HG03442 (cell line): ENCODE results near the gene CPM.

Source experiments
- ATAC-seq: cut with Tn5 transposase; IDR thresholded peaks from one replicate; pipeline ENCODE4 v1.9.1; 2021; ENCODE audit warnings: mild to moderate bottlenecking, moderate library complexity; ENCODE audit not compliant: unreplicated experiment

The CPM gene

GRCh38 chr12:68957273-68957672 is 24.3 kb upstream of the CPM start:
- no peak for ATAC-seq

GRCh38 chr12:68956466-68956865 is 23.5 kb upstream of the CPM start:
- no peak for ATAC-seq

GRCh38 chr12:68954811-68955210 is 21.8 kb upstream of the CPM start:
- ATAC-seq: no peak

DNA sequence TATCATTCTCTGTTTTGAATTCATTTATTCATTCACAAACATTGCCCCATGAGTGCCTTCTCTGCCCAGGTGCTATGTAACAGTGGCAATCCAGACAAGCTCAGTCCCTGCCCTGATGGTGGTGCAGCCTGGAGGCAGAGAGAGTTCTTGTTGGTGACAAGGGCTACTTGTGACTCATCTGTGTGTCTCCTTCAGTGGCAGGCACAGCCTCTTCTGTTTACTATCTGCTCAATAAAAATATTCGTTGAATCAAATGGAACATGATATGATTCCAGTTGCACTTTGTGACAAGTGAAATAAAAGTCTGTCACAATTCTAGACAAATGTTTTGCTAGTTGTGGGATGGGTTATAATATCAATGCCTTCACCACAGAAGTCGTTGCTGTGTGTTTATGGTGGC is 20.6 kb upstream of the CPM start:
- no peak for ATAC-seq

DNA sequence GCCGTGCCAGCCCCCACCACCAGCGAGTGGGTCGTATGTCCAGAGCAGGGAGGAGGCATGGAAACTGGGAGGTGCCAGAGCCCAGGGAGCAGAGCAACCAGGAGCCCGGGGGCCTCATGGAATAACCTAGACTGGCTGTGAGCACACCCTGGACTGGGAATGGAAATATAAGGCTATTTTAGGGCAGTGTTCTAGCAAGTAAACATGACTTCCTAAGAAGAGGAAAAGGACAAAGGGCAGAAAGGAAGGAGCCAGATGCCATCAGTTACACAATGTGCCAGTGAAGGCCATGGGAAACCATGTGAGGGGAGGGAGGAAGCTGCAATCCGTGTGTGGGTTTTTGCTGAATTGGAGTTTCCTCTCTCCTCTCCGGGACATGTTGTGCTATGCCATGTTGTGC is 18.7 kb upstream of the CPM start:
- no peak for ATAC-seq

DNA sequence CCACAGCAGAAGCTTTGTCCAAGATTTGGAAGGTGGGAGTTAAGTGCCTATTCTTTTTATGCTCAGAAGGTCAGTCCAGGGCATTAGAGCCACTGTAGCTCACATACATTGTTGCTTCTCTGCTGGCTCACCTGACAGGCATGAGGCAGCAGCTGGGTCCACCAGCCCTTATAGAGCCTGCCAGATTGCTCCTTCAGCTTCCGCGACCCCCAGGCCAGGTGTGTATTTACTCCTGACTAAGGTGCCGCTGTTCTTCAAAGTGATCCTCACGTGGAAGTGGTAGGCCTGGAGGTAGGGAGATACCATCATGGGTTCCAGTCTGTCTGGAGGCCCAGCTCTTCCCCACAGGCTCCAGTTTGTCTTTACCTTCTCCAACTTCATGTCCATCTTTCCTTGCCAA is 17.5 kb upstream of the CPM start:
- no peak for ATAC-seq

- ATAC-seq: no peak
Observed at GRCh38 chr12:68945255-68945654, 12.3 kb upstream of the CPM start.

- no peak for ATAC-seq
Observed at GRCh38 chr12:68944296-68945076, 11.5 kb upstream of the CPM start.

DNA sequence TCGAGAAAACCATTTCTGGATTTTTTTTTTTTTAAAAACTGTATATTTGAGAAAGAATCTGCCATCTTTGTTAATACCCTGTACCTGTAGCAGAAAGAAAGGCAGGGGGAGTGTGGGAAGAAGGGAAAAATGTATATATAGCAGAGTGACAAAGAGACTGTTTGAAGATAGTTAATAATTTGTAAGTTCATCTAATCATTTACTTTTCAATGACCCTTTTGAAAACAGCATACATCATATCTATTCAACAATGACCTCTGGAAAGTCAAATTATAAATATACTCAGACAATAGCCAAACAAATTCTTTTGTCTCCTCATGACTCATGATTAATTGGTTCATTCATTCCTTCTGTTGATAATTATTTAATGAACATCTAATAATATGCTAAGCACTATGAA is 10.9 kb upstream of the CPM start:
- ATAC-seq: no peak

- no peak for ATAC-seq
Observed at GRCh38 chr12:68940731-68941130, 7.8 kb upstream of the CPM start.

GRCh38 chr12:68939505-68939904 is 6.5 kb upstream of the CPM start:
- ATAC-seq: no peak

DNA sequence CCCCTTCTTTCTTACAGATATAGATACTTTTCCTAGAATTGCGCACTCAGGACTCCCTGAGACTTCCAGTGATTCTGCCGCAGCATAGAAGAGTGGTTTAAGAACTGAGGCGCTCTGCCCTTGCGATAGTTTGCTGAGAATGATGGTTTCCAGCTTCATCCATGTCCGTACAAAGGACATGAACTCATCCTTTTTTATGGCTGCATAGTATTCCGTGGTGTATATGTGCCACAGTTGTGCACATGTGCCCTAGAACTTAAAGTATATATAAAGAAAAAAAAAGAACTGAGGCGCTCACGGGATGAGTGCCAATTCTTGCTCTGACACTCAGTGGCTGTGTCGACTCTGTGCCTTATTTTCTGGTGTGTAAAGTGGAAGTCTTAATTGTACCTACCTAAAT is 1.4 kb upstream of the CPM start:
- no peak for ATAC-seq

- peak; percentile 23 for ATAC-seq
Observed at GRCh38 chr12:68932128-68932960, 627 bp downstream of the CPM start.

DNA sequence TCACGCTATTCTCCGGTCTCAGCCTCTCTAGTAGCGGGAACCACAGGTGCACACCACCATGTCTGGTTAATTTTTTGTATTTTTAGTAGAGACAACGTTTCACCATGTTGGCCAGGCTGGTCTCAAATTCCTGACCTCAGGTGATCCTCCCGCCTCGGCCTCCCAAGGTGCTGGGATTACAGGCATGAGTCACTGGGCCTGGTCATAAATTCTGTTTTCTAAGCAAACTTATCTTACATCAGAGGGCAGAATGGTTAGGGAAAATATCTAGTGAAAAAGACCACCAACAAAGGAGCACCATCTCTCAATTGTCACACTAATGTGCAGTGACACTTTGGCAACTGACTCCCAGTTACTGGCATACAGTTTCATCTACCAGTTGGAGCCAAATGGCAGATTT is 2.8 kb downstream of the CPM start:
- ATAC-seq: no peak

DNA sequence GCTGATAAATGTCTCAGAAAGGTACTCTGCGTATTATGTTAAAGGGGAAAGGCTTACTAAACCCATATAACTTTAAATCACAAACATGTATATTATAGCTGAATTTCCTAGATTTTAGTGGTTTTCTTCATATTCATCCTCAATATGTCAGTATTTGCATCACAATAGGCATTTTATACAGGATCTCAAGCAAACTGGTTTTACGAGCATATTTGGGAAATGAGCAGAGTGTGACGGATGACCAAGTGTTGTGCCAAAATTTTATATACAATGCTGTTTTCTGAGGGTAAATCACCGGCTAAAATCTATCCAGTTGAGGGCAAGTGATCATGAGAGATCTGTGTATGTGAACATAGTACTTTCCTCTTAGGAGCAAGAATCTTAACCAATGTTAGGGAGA is 8.4 kb downstream of the CPM start:
- no peak for ATAC-seq

DNA sequence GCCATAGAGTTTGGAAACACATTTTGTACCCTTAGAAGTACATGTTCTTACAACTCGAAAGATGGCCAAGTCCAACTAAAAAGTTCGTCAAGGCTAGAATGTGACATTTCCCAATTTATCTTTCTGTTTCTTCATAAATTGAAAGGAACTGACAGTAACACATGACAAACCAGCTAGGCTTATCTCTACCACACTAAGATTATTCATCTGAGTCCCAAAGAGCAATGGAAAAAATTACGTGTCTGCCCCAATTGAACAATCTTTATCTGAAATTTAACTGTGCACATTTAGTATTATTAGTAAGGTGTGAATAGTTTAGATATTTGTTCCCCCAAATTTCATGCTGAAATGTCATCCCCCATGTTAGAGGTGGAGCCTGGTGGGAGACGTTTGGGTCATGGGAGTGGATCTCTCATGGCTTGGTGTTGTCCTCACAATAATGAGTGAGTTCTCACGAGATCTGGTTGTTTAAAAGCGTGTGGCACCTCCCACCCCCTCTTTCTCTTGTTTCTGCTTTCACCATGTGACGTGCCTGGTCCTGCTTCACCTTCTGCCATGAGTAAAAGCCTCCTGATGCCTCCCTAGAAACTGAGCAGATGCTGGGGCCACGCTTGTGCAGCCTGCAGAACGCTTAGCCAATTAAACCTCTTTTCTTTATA is 13.3 kb downstream of the CPM start:
- no peak for ATAC-seq

DNA sequence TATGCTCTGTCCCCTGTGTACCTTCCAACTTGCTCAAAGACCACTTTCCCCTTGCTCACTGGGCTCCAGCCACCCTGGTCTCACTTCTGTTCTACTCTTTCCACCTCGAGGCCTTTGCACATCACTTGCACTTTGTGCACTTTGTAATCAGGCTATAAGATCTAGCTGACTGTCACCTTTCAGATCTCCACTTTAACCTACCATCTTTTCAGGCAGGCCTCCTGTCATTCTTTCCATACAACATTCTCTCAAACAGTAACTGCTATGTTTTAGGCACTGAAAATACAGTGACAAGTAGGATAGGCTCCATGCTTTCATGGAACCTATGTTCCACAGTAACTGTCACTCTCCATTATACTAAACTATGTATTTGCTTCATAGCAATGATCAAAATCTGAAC is 14.0 kb downstream of the CPM start:
- no peak for ATAC-seq

DNA sequence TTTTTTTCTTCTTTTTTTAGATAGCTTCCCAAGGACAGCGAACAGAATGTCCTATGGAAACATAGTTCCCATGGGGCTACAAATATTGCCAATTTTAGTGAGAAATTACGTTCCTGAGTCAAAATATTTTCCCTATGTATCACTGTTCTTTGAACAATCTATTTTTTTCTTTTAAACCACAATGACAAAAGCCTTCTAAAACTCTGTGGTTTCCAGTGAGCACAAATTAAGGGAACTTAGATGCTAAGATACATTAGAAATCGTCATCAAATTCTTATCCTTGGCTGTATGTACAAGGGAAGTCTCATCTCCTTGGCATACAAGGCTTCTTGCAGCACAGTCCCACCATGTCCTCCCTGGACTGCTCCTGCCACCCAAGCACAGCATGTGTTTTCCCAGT is 17.9 kb downstream of the CPM start:
- ATAC-seq: no peak

GRCh38 chr12:68913682-68914081 is 19.3 kb downstream of the CPM start:
- no peak for ATAC-seq

GRCh38 chr12:68912916-68913315 is 20.1 kb downstream of the CPM start:
- ATAC-seq: no peak

GRCh38 chr12:68911197-68911718 is 21.7 kb downstream of the CPM start:
- no peak for ATAC-seq

DNA sequence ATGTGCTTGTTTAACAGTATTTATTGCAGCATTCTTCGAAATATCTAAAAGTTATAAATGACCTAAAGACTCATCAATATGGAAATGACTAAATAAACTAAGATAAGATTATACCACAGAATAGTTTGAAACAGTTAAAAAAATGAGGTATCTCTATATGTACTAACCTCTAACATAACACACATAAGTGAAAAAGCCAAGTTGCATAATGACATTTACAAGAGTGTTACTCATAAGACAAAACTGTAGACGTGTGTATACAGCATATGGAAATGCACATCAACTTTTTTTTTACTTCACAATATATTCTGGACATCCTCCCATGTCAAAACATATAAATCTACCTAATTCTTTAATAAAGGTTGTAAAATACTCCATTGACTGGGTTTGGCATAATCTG is 22.8 kb downstream of the CPM start:
- no peak for ATAC-seq
